Measurements from ENCODE around the gene LCOR. TPM values are rescaled to one million over a fixed set of nuclear protein-coding genes. Genes with fewer than 3 reads are reported as not detected.

The LCOR gene
- total RNA-seq, 4 donors from 2014 or later, result 9.2 to 20.0 (median 14.6) TPM

GRCh38 chr10:96913906-96914305 is 81.8 kb downstream of the LCOR start:
- in situ Hi-C loops (cut with MboI; ENCODE audit: low sequenced_read_pairs in 4 of 4), result loop anchor here in 3 of 4 donors (5.0 to 10.0 kb wide), 2 partner anchors 111 to 113 kb away; no protein-coding TSS in a partner anchor
- ATAC-seq (no peak), DNase-seq (no peak)
- intact Hi-C loops (cut with DNase I; ENCODE audit: low total_unique reads), result no loop called here
- H3K4me3 ChIP-seq, result no peak overlapping the region
- H3K9me3 ChIP-seq, result no peaks in the 10 kb centered on the region
- no peaks in the 10 kb centered on the region for H3K36me3 ChIP-seq
- H3K4me1 ChIP-seq, result peaks cover 52 to 58% of the 10 kb centered on the region in 2 donors
- no peak for TF ChIP-seq CTCF (IDR thresholded peaks at IDR 0.05 in 4 of 5, conservative IDR thresholded peaks at IDR 0.05 in 1 of 5)
- no peak for TF ChIP-seq POLR2A (IDR thresholded peaks at IDR 0.05)
- H3K27me3 ChIP-seq, result no peaks in the 10 kb centered on the region
- peak overlapping the region in 3 of 4 donors; percentile 8 to 58 (median 58) for H3K27ac ChIP-seq

DNA sequence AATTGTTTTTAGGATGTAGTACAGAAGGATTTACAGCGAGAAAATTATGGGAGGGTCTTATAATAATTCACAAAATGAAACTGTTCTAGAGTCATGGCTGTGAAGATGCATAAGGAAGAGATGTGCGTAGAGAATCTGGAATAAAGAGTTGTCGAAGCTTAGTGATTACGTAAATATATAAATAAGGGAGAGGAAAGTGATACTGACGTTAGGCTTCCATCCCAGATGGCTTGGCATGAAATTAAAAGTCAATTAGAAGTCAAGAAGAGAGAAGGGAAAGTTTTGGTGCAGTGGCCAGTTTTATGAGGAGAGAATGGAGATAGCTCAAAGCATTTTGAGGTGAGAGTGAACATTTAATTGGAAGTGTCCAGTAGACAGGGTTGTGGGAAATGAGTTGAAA is 85.5 kb downstream of the LCOR start:
- no peak for TF ChIP-seq POLR2A (IDR thresholded peaks at IDR 0.05)
- TF ChIP-seq CTCF (IDR thresholded peaks at IDR 0.05 in 4 of 5, conservative IDR thresholded peaks at IDR 0.05 in 1 of 5), result no peak
- Histone ChIP-seq H3K27ac (peak overlapping the region; percentile 66 to 77 (median 75)), H3K9me3 (no peaks in the 10 kb centered on the region), H3K4me1 (peaks cover 53 to 59% of the 10 kb centered on the region in 2 donors), H3K36me3 (no peaks in the 10 kb centered on the region), H3K4me3 (no peak overlapping the region), H3K27me3 (no peaks in the 10 kb centered on the region)
- no peak for DNase-seq
- in situ Hi-C loops (cut with MboI; ENCODE audit: low sequenced_read_pairs in 4 of 4) (loop anchor here in 2 of 4 donors (10.0 kb wide), 1 partner anchor 107 kb away; no protein-coding TSS in a partner anchor), intact Hi-C loops (cut with DNase I; ENCODE audit: low total_unique reads) (no loop called here)
- peak; percentile 57 to 62 for ATAC-seq

- Histone ChIP-seq H3K4me3 (no peak overlapping the region), H3K27ac (peak overlapping the region; percentile 66 to 77 (median 75)), H3K36me3 (no peaks in the 10 kb centered on the region), H3K4me1 (peaks cover 53 to 59% of the 10 kb centered on the region in 2 donors), H3K27me3 (no peaks in the 10 kb centered on the region), H3K9me3 (no peaks in the 10 kb centered on the region)
- ATAC-seq (peak in 1 of 2 donors; percentile 39), DNase-seq (no peak)
- intact Hi-C loops (cut with DNase I; ENCODE audit: low total_unique reads) (no loop called here), in situ Hi-C loops (cut with MboI; ENCODE audit: low sequenced_read_pairs in 4 of 4) (loop anchor here in 2 of 4 donors (10.0 kb wide), 1 partner anchor 106 kb away; no protein-coding TSS in a partner anchor)
- TF ChIP-seq CTCF (IDR thresholded peaks at IDR 0.05 in 4 of 5, conservative IDR thresholded peaks at IDR 0.05 in 1 of 5) (no peak), POLR2A (IDR thresholded peaks at IDR 0.05) (no peak)
Observed at GRCh38 chr10:96918214-96919002, 86.3 kb downstream of the LCOR start.

GRCh38 chr10:96919785-96920430 is 87.8 kb downstream of the LCOR start:
- Histone ChIP-seq H3K4me3 (no peak overlapping the region), H3K4me1 (peaks cover 55 to 56% of the 10 kb centered on the region in 2 donors), H3K36me3 (no peaks in the 10 kb centered on the region), H3K9me3 (no peaks in the 10 kb centered on the region), H3K27me3 (no peaks in the 10 kb centered on the region), H3K27ac (peak overlapping the region; percentile 66 to 77 (median 75))
- intact Hi-C loops (cut with DNase I; ENCODE audit: low total_unique reads) (no loop called here), in situ Hi-C loops (cut with MboI; ENCODE audit: low sequenced_read_pairs in 4 of 4) (loop anchor here in 2 of 4 donors (10.0 kb wide), 1 partner anchor 105 kb away; no protein-coding TSS in a partner anchor)
- DNase-seq (no peak), ATAC-seq (peak in 1 of 2 donors; percentile 62)
- TF ChIP-seq CTCF (IDR thresholded peaks at IDR 0.05 in 4 of 5, conservative IDR thresholded peaks at IDR 0.05 in 1 of 5) (no peak), POLR2A (IDR thresholded peaks at IDR 0.05) (no peak)
